Mesenteric fat pad (tissue), 1 donor: ENCODE results near the gene SRGAP2C. TPM values are rescaled to one million over a fixed set of nuclear protein-coding genes. Genes with fewer than 3 reads are reported as not detected.
"Not testable (repeated sequence)": the region's sequence is repeated elsewhere in the genome, so short reads cannot be mapped to it uniquely, and the experiment has no call there.

Source experiments
- DNase-seq: peaks from one replicate; pipeline ENCODE4 v3.0.0-alpha.2; 2020; ENCODE audit warnings: low spot score
- long read RNA-seq: library from polyadenylated mRNA; unstranded; transcript quantifications from one replicate; pipeline ENCODE4 v2.0.0, GENCODE V29; 2020
- total RNA-seq: library from RNA; stranded (reverse); fragmentation: NEBNext Ultra II Directional; extraction: Animal tissue kit (Norgen Biotek cat#: 25700); gene quantifications from one replicate; pipeline ENCODE4 v1.2.1, GENCODE V29; 2021
- donor health status: DM: yes; HTN: yes; CAD: no.

The SRGAP2C gene
- 31.0 TPM for total RNA-seq
- long read RNA-seq, full-length matches to known transcripts: 4 of 29 reads
- long read RNA-seq, partial matches to known transcripts: 5 of 29 reads
- long read RNA-seq, other reads (novel, unspliced or antisense): 20 of 29 reads

- DNase-seq: peak; percentile 93
These were observed at the start of gene SRGAP2C, which contains the start of gene FAM72B for GRCh38 chr1:121184290-121185127. Gene SRGAP2C (plus strand): TSS chr1:121184975. CDS start chr1:121187447, 2,472 bp downstream. Gene FAM72B (minus strand): TSS chr1:121184340. CDS start chr1:121183489, 851 bp downstream.

- not testable (repeated sequence) for DNase-seq
These were observed 44.4 kb upstream of the SRGAP2C start for GRCh38 chr1:121140393-121140792.

GRCh38 chr1:121148489-121149190, 36.1 kb upstream of the SRGAP2C start:
- DNase-seq: not testable (repeated sequence)

- not testable (repeated sequence) for DNase-seq
These were observed 33.5 kb upstream of the SRGAP2C start for GRCh38 chr1:121151294-121151693.

- DNase-seq: not testable (repeated sequence)
These were observed 32.0 kb upstream of the SRGAP2C start for GRCh38 chr1:121152788-121153187.

GRCh38 chr1:121154811-121155210, 30.0 kb upstream of the SRGAP2C start:
- not testable (repeated sequence) for DNase-seq

GRCh38 chr1:121155671-121156358, 29.0 kb upstream of the SRGAP2C start:
- not testable (repeated sequence) for DNase-seq

GRCh38 chr1:121156958-121157603, 27.7 kb upstream of the SRGAP2C start:
- not testable (repeated sequence) for DNase-seq

GRCh38 chr1:121157609-121158008, 27.2 kb upstream of the SRGAP2C start:
- not testable (repeated sequence) for DNase-seq

GRCh38 chr1:121160118-121160517, 24.7 kb upstream of the SRGAP2C start:
- DNase-seq: not testable (repeated sequence)

- DNase-seq: not testable (repeated sequence)
These were observed 23.4 kb upstream of the SRGAP2C start for GRCh38 chr1:121161199-121161901.

GRCh38 chr1:121163850-121164757, 20.7 kb upstream of the SRGAP2C start:
- DNase-seq: not testable (repeated sequence)

GRCh38 chr1:121165296-121165695, 19.5 kb upstream of the SRGAP2C start:
- DNase-seq: not testable (repeated sequence)

GRCh38 chr1:121167225-121167738, 17.5 kb upstream of the SRGAP2C start:
- DNase-seq: not testable (repeated sequence)

GRCh38 chr1:121168152-121168668, 16.6 kb upstream of the SRGAP2C start:
- DNase-seq: not testable (repeated sequence)

GRCh38 chr1:121176649-121177048, 8.1 kb upstream of the SRGAP2C start:
- not testable (repeated sequence) for DNase-seq

- not testable (repeated sequence) for DNase-seq
These were observed 6.6 kb upstream of the SRGAP2C start for GRCh38 chr1:121178197-121178596.

- DNase-seq: not testable (repeated sequence)
These were observed 908 bp upstream of the SRGAP2C start for GRCh38 chr1:121183867-121184266.
